ENCODE data around the gene INVS.

GRCh38 chr9:100193078-100193477 is 94.0 kb downstream of the INVS start:
- TF ChIP-seq, protein P1, sequence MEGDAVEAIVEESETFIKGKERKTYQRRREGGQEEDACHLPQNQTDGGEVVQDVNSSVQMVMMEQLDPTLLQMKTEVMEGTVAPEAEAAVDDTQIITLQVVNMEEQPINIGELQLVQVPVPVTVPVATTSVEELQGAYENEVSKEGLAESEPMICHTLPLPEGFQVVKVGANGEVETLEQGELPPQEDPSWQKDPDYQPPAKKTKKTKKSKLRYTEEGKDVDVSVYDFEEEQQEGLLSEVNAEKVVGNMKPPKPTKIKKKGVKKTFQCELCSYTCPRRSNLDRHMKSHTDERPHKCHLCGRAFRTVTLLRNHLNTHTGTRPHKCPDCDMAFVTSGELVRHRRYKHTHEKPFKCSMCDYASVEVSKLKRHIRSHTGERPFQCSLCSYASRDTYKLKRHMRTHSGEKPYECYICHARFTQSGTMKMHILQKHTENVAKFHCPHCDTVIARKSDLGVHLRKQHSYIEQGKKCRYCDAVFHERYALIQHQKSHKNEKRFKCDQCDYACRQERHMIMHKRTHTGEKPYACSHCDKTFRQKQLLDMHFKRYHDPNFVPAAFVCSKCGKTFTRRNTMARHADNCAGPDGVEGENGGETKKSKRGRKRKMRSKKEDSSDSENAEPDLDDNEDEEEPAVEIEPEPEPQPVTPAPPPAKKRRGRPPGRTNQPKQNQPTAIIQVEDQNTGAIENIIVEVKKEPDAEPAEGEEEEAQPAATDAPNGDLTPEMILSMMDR (conservative IDR thresholded peaks at IDR 0.05; ENCODE audit: low read length) = no peak
- no peak for TF ChIP-seq EZH2phosphoT487 (IDR thresholded peaks at IDR 0.05; ENCODE audit: borderline replicate concordance, low read depth, low read length)

All from OCI-LY7 (cell line).